ENCODE measurements around the gene FEZ2. TPM values are rescaled to one million over a fixed set of nuclear protein-coding genes. Genes with fewer than 3 reads are reported as not detected.

The FEZ2 gene
- total and polyA plus RNA-seq, 2 donors from 2014 or later, result 46.4 to 48.3 TPM

DNA sequence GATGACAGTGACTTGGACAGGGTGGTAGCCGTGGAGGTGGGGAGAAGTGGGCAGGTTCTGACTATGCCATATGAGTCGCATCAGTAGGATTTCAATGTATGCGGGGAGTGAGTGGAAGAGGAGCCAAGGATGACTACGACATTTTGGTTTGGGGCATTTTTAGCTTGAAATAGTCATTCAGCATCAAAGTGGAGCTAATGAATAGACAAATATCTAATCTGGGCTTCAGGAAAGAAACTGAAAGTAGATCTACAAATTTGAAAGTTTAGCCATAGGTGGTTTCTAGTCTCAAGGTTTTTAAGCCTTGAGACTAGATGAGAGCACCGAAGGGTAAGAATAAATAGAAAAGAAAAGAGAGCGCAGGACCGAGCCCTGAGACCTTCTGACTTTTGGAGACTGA, 58.3 kb downstream of the FEZ2 start:
- Histone ChIP-seq H3K9ac (ENCODE audit: low read length in 3 of 3) (no peak overlapping the region), H3K36me3 (ENCODE audit: control insufficient read depth in 2 of 3, insufficient read depth in 3 of 3, low read length in 3 of 3) (peaks cover 0 to 52% (median 34%) of the 10 kb centered on the region in 3 donors), H3K4me1 (ENCODE audit: control insufficient read depth in 2 of 3, insufficient read depth in 2 of 3, low read depth in 1 of 3, low read length in 3 of 3) (no peaks in the 10 kb centered on the region), H3K27ac (ENCODE audit: low read depth in 2 of 2, low read length in 2 of 2) (no peak overlapping the region), H3K27me3 (ENCODE audit: control insufficient read depth, insufficient read depth, low read length) (no peaks in the 10 kb centered on the region), H3K9me3 (ENCODE audit: control insufficient read depth in 2 of 3, insufficient read depth in 1 of 3, low read length in 3 of 3) (no peaks in the 10 kb centered on the region), H3K4me3 (ENCODE audit: low read length in 3 of 3) (no peak overlapping the region)
- DNase-seq, result no peak
- intact Hi-C loops (cut with DNase I), result no loop called here
- FAIRE-seq, result no peak
- TF ChIP-seq, protein P1, sequence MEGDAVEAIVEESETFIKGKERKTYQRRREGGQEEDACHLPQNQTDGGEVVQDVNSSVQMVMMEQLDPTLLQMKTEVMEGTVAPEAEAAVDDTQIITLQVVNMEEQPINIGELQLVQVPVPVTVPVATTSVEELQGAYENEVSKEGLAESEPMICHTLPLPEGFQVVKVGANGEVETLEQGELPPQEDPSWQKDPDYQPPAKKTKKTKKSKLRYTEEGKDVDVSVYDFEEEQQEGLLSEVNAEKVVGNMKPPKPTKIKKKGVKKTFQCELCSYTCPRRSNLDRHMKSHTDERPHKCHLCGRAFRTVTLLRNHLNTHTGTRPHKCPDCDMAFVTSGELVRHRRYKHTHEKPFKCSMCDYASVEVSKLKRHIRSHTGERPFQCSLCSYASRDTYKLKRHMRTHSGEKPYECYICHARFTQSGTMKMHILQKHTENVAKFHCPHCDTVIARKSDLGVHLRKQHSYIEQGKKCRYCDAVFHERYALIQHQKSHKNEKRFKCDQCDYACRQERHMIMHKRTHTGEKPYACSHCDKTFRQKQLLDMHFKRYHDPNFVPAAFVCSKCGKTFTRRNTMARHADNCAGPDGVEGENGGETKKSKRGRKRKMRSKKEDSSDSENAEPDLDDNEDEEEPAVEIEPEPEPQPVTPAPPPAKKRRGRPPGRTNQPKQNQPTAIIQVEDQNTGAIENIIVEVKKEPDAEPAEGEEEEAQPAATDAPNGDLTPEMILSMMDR (IDR thresholded peaks at IDR 0.05; ENCODE audit: borderline replicate concordance, extremely low read depth, insufficient read depth), result no peak

GRCh38 chr2:36538335-36538734, 59.6 kb downstream of the FEZ2 start:
- intact Hi-C loops (cut with DNase I), result no loop called here
- FAIRE-seq (no peak), DNase-seq (no peak)
- H3K27ac ChIP-seq (ENCODE audit: low read depth in 2 of 2, low read length in 2 of 2), result no peak overlapping the region
- H3K36me3 ChIP-seq (ENCODE audit: control insufficient read depth in 2 of 3, insufficient read depth in 3 of 3, low read length in 3 of 3), result peaks cover 0 to 41% (median 34%) of the 10 kb centered on the region in 3 donors
- no peaks in the 10 kb centered on the region for H3K27me3 ChIP-seq (ENCODE audit: control insufficient read depth, insufficient read depth, low read length)
- no peaks in the 10 kb centered on the region for H3K4me1 ChIP-seq (ENCODE audit: control insufficient read depth in 2 of 3, insufficient read depth in 2 of 3, low read depth in 1 of 3, low read length in 3 of 3)
- no peak overlapping the region for H3K4me3 ChIP-seq (ENCODE audit: low read length in 3 of 3)
- H3K9me3 ChIP-seq (ENCODE audit: control insufficient read depth in 2 of 3, insufficient read depth in 1 of 3, low read length in 3 of 3), result no peaks in the 10 kb centered on the region
- H3K9ac ChIP-seq (ENCODE audit: low read length in 3 of 3), result no peak overlapping the region
- TF ChIP-seq, protein P1 (IDR thresholded peaks at IDR 0.05; ENCODE audit: borderline replicate concordance, extremely low read depth, insufficient read depth), result no peak

GRCh38 chr2:36536776-36537175, 61.2 kb downstream of the FEZ2 start:
- H3K36me3 ChIP-seq (ENCODE audit: control insufficient read depth in 2 of 3, insufficient read depth in 3 of 3, low read length in 3 of 3), result peaks cover 0 to 48% (median 29%) of the 10 kb centered on the region in 3 donors
- FAIRE-seq (no peak), DNase-seq (no peak)
- intact Hi-C loops (cut with DNase I), result no loop called here
- no peak overlapping the region for H3K4me3 ChIP-seq (ENCODE audit: low read length in 3 of 3)
- H3K27ac ChIP-seq (ENCODE audit: low read depth in 2 of 2, low read length in 2 of 2), result no peak overlapping the region
- H3K27me3 ChIP-seq (ENCODE audit: control insufficient read depth, insufficient read depth, low read length), result no peaks in the 10 kb centered on the region
- no peaks in the 10 kb centered on the region for H3K4me1 ChIP-seq (ENCODE audit: control insufficient read depth in 2 of 3, insufficient read depth in 2 of 3, low read depth in 1 of 3, low read length in 3 of 3)
- H3K9ac ChIP-seq (ENCODE audit: low read length in 3 of 3), result no peak overlapping the region
- TF ChIP-seq, protein P1 (IDR thresholded peaks at IDR 0.05; ENCODE audit: borderline replicate concordance, extremely low read depth, insufficient read depth), result no peak
- no peaks in the 10 kb centered on the region for H3K9me3 ChIP-seq (ENCODE audit: control insufficient read depth in 2 of 3, insufficient read depth in 1 of 3, low read length in 3 of 3)

DNA sequence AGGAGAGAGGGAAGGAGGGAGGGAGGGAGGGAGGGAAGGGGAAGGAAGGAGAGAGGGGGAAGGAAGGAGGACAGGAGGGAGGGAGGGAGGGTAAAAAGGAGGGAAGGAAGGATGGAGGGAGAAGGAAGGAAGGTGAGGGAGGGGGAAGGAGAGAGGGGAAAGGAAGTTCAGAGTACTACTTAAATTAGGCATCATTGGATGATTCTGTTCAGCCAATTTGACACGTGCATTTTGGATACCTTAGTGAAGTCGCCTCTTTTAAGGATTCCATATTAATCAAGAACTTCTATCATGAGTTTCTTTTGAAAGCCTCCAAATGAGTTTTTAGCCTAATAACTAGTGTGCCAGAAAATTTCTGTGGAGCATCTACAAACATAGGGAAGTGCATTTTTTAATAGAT, 62.9 kb downstream of the FEZ2 start:
- Histone ChIP-seq H3K27ac (ENCODE audit: low read depth in 2 of 2, low read length in 2 of 2) (no peak overlapping the region), H3K27me3 (ENCODE audit: control insufficient read depth, insufficient read depth, low read length) (no peaks in the 10 kb centered on the region), H3K9ac (ENCODE audit: low read length in 3 of 3) (no peak overlapping the region), H3K9me3 (ENCODE audit: control insufficient read depth in 2 of 3, insufficient read depth in 1 of 3, low read length in 3 of 3) (no peaks in the 10 kb centered on the region), H3K4me3 (ENCODE audit: low read length in 3 of 3) (no peak overlapping the region), H3K4me1 (ENCODE audit: control insufficient read depth in 2 of 3, insufficient read depth in 2 of 3, low read depth in 1 of 3, low read length in 3 of 3) (no peaks in the 10 kb centered on the region), H3K36me3 (ENCODE audit: control insufficient read depth in 2 of 3, insufficient read depth in 3 of 3, low read length in 3 of 3) (peaks cover 0 to 45% (median 28%) of the 10 kb centered on the region in 3 donors)
- FAIRE-seq (no peak), DNase-seq (no peak)
- intact Hi-C loops (cut with DNase I), result no loop called here
- TF ChIP-seq, protein P1 (IDR thresholded peaks at IDR 0.05; ENCODE audit: borderline replicate concordance, extremely low read depth, insufficient read depth), result no peak
